H1 (cell line): ENCODE data around the gene SNX24. TPM values are rescaled to one million over a fixed set of nuclear protein-coding genes. Genes with fewer than 3 reads are reported as not detected.

Experiments
- CTCF ChIA-PET: fragments of 300-600 bp; sonication (Branson Sonifier 250); formaldehyde crosslinking; loops from one replicate; lab custom pipeline; 2021; ENCODE audit not compliant: partially characterized antibody; lab: Charles Lee
- POLR2A ChIA-PET: fragments of 300-600 bp; sonication (Branson Sonifier 250); formaldehyde crosslinking; loops from one replicate; lab custom pipeline; 2021; ENCODE audit warnings: inconsistent platforms; ENCODE audit not compliant: partially characterized antibody; lab: Charles Lee
- DNase-seq, 2 experiments: peaks; one replicate each; pipeline versions ENCODE4 v3.0.0 to v3.0.0-alpha.2; 2010 to 2022; ENCODE audit warnings: low spot score in 2 of 2, low read depth in 1 of 2, mixed read lengths in 1 of 2
- FAIRE-seq: peaks from 2 replicates; lab custom pipeline; 2011; peaks lifted over from hg19 to GRCh38; lab: Jason Lieb, UNC
- H2AFZ ChIP-seq: 2 replicates; pipeline ENCODE4 v1.8.1; 2012; ENCODE audit warnings: low read length, inconsistent platforms
- H2AK5ac ChIP-seq: 2 replicates; pipeline ENCODE4 v1.6.1; 2013; ENCODE audit warnings: low read depth, low read length
- H2BK120ac ChIP-seq: replicated peaks from 2 replicates; pipeline ENCODE3; 2013; ENCODE audit warnings: low read depth, low read length, inconsistent platforms
- H2BK12ac ChIP-seq: 2 replicates; pipeline ENCODE4 v1.6.1; 2013; ENCODE audit warnings: low read depth, low read length
- H2BK15ac ChIP-seq: 2 replicates; pipeline ENCODE4 v1.6.1; 2013; ENCODE audit warnings: low read length
- H2BK20ac ChIP-seq: 2 replicates; pipeline ENCODE4 v1.6.1; 2013; ENCODE audit warnings: low read length
- H2BK5ac ChIP-seq: 2 replicates; pipeline ENCODE4 v1.6.1; 2013; ENCODE audit warnings: low read depth, low read length
- H3K14ac ChIP-seq: 2 replicates; pipeline ENCODE4 v1.6.1; 2013; ENCODE audit warnings: inconsistent platforms; ENCODE audit not compliant: insufficient read length
- H3K18ac ChIP-seq: 2 replicates; pipeline ENCODE4 v1.6.1; 2013; ENCODE audit warnings: low read length; ENCODE audit errors: extremely low read depth
- H3K23ac ChIP-seq: 2 replicates; pipeline ENCODE4 v1.6.1; 2013; ENCODE audit warnings: inconsistent platforms; ENCODE audit not compliant: insufficient read length
- H3K23me2 ChIP-seq: 2 replicates; pipeline ENCODE4 v1.6.1; 2013; ENCODE audit warnings: low read depth, low read length
- H3K27ac ChIP-seq: 2 replicates; pipeline ENCODE4 v1.6.1; 2011; ENCODE audit warnings: low read depth, low read length, inconsistent platforms
- H3K27me3 ChIP-seq, 4 experiments: replicated peaks in 1 of 4; 1 replicate in 1 of 4; 2 replicates in 3 of 4; pipeline versions ENCODE4 v1.6.1 to v1.8.1; 2011 to 2013; ENCODE audit warnings: low read length in 3 of 4, mild to moderate bottlenecking in 3 of 4, inconsistent platforms in 2 of 4, mixed read lengths in 2 of 4, moderate library complexity in 1 of 4; ENCODE audit not compliant: control insufficient read depth in 3 of 4, insufficient read depth in 3 of 4; ENCODE audit errors: extremely low read depth in 1 of 4
- H3K36me3 ChIP-seq, 4 experiments: 2 replicates each; pipeline versions ENCODE4 v1.6.1 to v1.8.1; 2011 to 2013; ENCODE audit warnings: mild to moderate bottlenecking in 4 of 4, low read length in 3 of 4, moderate library complexity in 2 of 4, control low read depth in 1 of 4, inconsistent platforms in 1 of 4; ENCODE audit not compliant: insufficient read depth in 4 of 4, control insufficient read depth in 2 of 4
- H3K4ac ChIP-seq: replicated peaks from 2 replicates; pipeline ENCODE3; 2013; ENCODE audit warnings: low read length, low read depth, mixed read lengths, inconsistent platforms; ENCODE audit not compliant: insufficient read length
- H3K4me1 ChIP-seq, 4 experiments: replicated peaks in 1 of 4; 1 replicate in 1 of 4; 2 replicates in 3 of 4; pipeline versions ENCODE4 v1.6.1 to v1.8.1; 2011 to 2013; ENCODE audit warnings: low read length in 3 of 4, inconsistent platforms in 2 of 4, mixed read lengths in 1 of 4; ENCODE audit not compliant: insufficient read depth in 4 of 4, control insufficient read depth in 3 of 4
- H3K4me2 ChIP-seq, 2 experiments: 2 replicates each; pipeline versions ENCODE4 v1.6.1 to v1.8.1; 2011 to 2013; ENCODE audit warnings: low read depth in 2 of 2, low read length in 2 of 2, control low read depth in 1 of 2, inconsistent platforms in 1 of 2, mild to moderate bottlenecking in 1 of 2; ENCODE audit not compliant: insufficient read depth in 1 of 2
- H3K4me3 ChIP-seq, 4 experiments: fragments of 200-600, 300-600 bp in 1 of 4; sonication (generic), shearing (Covaris generic), sonication (Bioruptor Twin) in 1 of 4; 2 replicates each; pipeline versions ENCODE4 v1.5.1 to v1.8.1; 2011 to 2016; ENCODE audit warnings: low read length in 4 of 4, low read depth in 3 of 4, control low read depth in 2 of 4, inconsistent platforms in 2 of 4, mild to moderate bottlenecking in 2 of 4, mixed read lengths in 1 of 4, moderate library complexity in 1 of 4; ENCODE audit not compliant: insufficient read depth in 2 of 4; ENCODE audit errors: extremely low read depth in 1 of 4
- H3K56ac ChIP-seq: replicated peaks from 2 replicates; pipeline ENCODE3; 2013; ENCODE audit warnings: low read depth, mild to moderate bottlenecking, mixed read lengths, low read length, inconsistent platforms; ENCODE audit not compliant: insufficient read length
- H3K79me1 ChIP-seq: 2 replicates; pipeline ENCODE4 v1.6.1; 2013; ENCODE audit warnings: low read depth, low read length, control low read depth
- H3K79me2 ChIP-seq, 2 experiments: 2 replicates each; pipeline versions ENCODE4 v1.6.1 to v1.8.1; 2012 to 2013; ENCODE audit warnings: low read length in 2 of 2, mild to moderate bottlenecking in 2 of 2, inconsistent platforms in 1 of 2; ENCODE audit not compliant: insufficient read depth in 2 of 2, control insufficient read depth in 1 of 2
- H3K9ac ChIP-seq, 4 experiments: replicated peaks in 1 of 4; 1 replicate in 1 of 4; 2 replicates in 3 of 4; pipeline versions ENCODE4 v1.6.1 to v1.8.1; 2011 to 2013; ENCODE audit warnings: low read depth in 3 of 4, low read length in 3 of 4, control low read depth in 2 of 4, mild to moderate bottlenecking in 2 of 4, moderate library complexity in 2 of 4, inconsistent platforms in 1 of 4; ENCODE audit errors: extremely low read depth in 1 of 4
- H3K9me3 ChIP-seq, 2 experiments: 2 replicates each; pipeline versions ENCODE4 v1.6.1 to v1.8.1; 2012 to 2013; ENCODE audit warnings: mild to moderate bottlenecking in 2 of 2, moderate library complexity in 2 of 2, control low read depth in 1 of 2, inconsistent platforms in 1 of 2, low read depth in 1 of 2, low read length in 1 of 2, mixed read lengths in 1 of 2; ENCODE audit not compliant: insufficient read depth in 2 of 2
- H4K20me1 ChIP-seq, 2 experiments: replicated peaks in 1 of 2; 2 replicates each; pipeline versions ENCODE3 to v1.8.1; 2011 to 2013; ENCODE audit warnings: inconsistent platforms in 2 of 2, low read length in 2 of 2, mild to moderate bottlenecking in 1 of 2; ENCODE audit not compliant: insufficient read depth in 2 of 2, control insufficient read depth in 1 of 2
- H4K5ac ChIP-seq: 2 replicates; pipeline ENCODE4 v1.6.1; 2013; ENCODE audit warnings: low read length, low read depth, mixed read lengths, inconsistent platforms; ENCODE audit not compliant: insufficient read length
- H4K8ac ChIP-seq: 2 replicates; pipeline ENCODE4 v1.8.0; 2013; ENCODE audit warnings: mild to moderate bottlenecking, moderate library complexity, low read length, inconsistent platforms; ENCODE audit not compliant: insufficient read depth; ENCODE audit errors: extremely low read depth
- H4K91ac ChIP-seq: replicated peaks from 2 replicates; pipeline ENCODE3; 2013; ENCODE audit warnings: low read length, mixed read lengths, inconsistent platforms; ENCODE audit not compliant: insufficient read length
- BCL11A ChIP-seq, 2 experiments: IDR thresholded peaks; one replicate each; pipeline ENCODE4 v1.6.1; 2011; ENCODE audit warnings: low read depth in 2 of 2, low read length in 2 of 2, mild to moderate bottlenecking in 2 of 2
- CHD1 ChIP-seq: IDR thresholded peaks from 2 replicates; pipeline ENCODE4 v1.6.1; 2012; ENCODE audit warnings: low read depth, low read length, improper control_type of control experiment
- CTBP2 ChIP-seq: IDR thresholded peaks from 2 replicates; pipeline ENCODE4 v1.7.0; 2011; ENCODE audit warnings: borderline replicate concordance, mild to moderate bottlenecking, moderate library complexity, mixed read lengths, low read length; ENCODE audit not compliant: insufficient read depth, insufficient read length
- SUZ12 ChIP-seq: fragments of 200-600 bp; sonication (generic); IDR thresholded peaks from 2 replicates; pipeline ENCODE4 v1.6.1; 2012; ENCODE audit warnings: mild to moderate bottlenecking, inconsistent platforms, low read length, moderate library complexity, mixed read lengths
- WGBS, 2 experiments: shearing (Covaris generic) in 1 of 2; methylation state at CpG; one replicate each; pipeline versions ENCODE4 v1.1.6 to v1.1.7; 2013 to 2015; ENCODE audit warnings: low lambda C conversion rate in 2 of 2, mixed read lengths in 2 of 2, inconsistent platforms in 1 of 2, low coverage in 1 of 2, missing lambda C conversion rate in 1 of 2; ENCODE audit not compliant: insufficient replicate concordance in 2 of 2, insufficient coverage in 1 of 2, insufficient read length in 1 of 2; ENCODE audit errors: extremely low coverage in 1 of 2, missing lambda C conversion rate in 1 of 2; 5-methylcytosine and 5-hydroxymethylcytosine counted together
- long read RNA-seq, 2 experiments: library from RNA in 1 of 2; library from capped mRNA in 1 of 2; stranded (forward); transcript quantifications; one replicate each; pipeline ENCODE4 v2.0.0, GENCODE V29; 2021; ENCODE audit warnings: inconsistent platforms in 1 of 2
- polyA minus RNA-seq, 3 experiments: library from RNA; depleted of rRNA, polyadenylated mRNA; stranded (reverse); fragments of >200 nt; gene quantifications; 1 replicate in 2 of 3; 2 replicates in 1 of 3; pipeline ENCODE4 v1.2.3, GENCODE V29; 2011
- polyA plus RNA-seq, 7 experiments: library from polyadenylated mRNA; depleted of rRNA in 3 of 7; stranded (reverse) in 5 of 7; unstranded in 2 of 7; fragments of >200 nt in 5 of 7; fragments of 200-250 nt in 2 of 7; gene quantifications; 1 replicate in 5 of 7; 2 replicates in 1 of 7; 4 replicates in 1 of 7; pipeline versions ENCODE4 v1.2.1 to v1.2.3, GENCODE V29; 2011 to 2013; ENCODE audit warnings: missing spikeins in 2 of 7, mixed read lengths in 2 of 7
- total RNA-seq: library from RNA; stranded (reverse); fragmentation: NEBNext Ultra II Directional; extraction: Animal tissue kit (Norgen Biotek cat#: 25700); gene quantifications from 2 replicates; pipeline ENCODE4 v1.2.1, GENCODE V29; 2021

SNX24 gene
- 14.3 and 16.0 TPM in 2 replicates for total RNA-seq
- 4.8 and 7.3 TPM in 2 replicates for polyA plus RNA-seq (2011; rRNA removed)
- polyA plus RNA-seq (2011; cell fraction: cytosol; rRNA removed) = 8.1 TPM
- polyA plus RNA-seq (2011; cell fraction: nucleus; rRNA removed) = 7.7 TPM
- polyA plus RNA-seq (2012, experiment 1 of 2) = 9.7 to 16.3 TPM (median 11.0 TPM) in 4 replicates
- polyA plus RNA-seq (2012, experiment 2 of 2) = 8.2 TPM
- 19.2 TPM for polyA plus RNA-seq (2013, experiment 1 of 2)
- polyA plus RNA-seq (2013, experiment 2 of 2) = 19.0 TPM
- polyA minus RNA-seq (2011; rRNA and poly(A)+ RNA removed) = 7.0 and 9.5 TPM in 2 replicates
- polyA minus RNA-seq (2011; cell fraction: cytosol; rRNA and poly(A)+ RNA removed) = 7.6 TPM
- polyA minus RNA-seq (2011; cell fraction: nucleus; rRNA and poly(A)+ RNA removed) = 7.1 TPM
- long read RNA-seq, experiment 1, transcript SNX24-201 (7 exons, 2,158 nt) = major isoform, 7 of 16 reads
- long read RNA-seq, experiment 1, partial matches to known transcripts = 2 of 16 reads
- long read RNA-seq, experiment 1, other reads (novel, unspliced or antisense) = 7 of 16 reads
- long read RNA-seq, experiment 2, transcript SNX24-201 (7 exons, 2,158 nt) = major isoform, 17 of 23 reads
- long read RNA-seq, experiment 2, partial matches to known transcripts = 1 of 23 reads
- long read RNA-seq, experiment 2, other reads (novel, unspliced or antisense) = 5 of 23 reads

DNA sequence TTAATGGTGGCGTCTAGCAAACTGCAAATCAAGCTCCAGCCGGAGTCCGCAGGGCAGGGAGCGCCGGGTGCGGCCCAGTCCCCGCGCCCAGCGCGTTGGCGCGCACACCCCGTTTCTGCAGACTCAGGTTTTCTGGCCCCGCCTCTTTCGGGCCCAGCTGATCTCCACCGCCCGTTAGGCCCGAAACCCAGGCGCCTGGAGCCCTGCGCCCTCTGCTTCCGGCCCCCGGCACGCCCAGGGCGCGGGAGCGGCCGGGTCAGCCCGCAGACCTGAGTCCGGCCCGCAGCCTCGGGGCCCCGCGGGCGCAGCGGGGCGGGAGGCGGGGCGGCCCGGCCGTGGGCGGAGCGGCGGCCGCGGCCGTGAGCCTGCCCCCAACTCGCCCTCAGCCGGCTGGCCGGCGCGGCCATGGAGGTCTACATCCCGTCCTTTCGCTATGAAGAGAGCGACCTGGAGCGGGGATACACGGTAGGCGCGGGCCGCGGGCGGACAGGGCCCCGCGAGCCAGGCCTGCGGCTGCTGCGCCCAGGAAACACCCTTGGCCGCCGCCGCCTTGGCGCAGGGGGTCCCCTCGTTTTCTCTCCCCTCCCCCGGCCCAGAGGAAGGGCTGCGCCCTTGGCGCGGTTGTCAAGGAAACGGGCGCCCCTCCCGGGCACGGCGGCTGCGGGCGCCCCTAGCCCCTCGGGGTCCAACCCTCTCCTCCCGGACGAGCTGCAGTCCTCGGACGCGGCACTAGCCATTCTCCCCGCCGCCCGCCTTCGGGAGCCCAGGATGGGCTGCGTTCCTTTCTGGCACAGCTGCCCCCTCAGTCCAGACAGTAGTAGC lies at the start of gene SNX24:
TSS of gene SNX24 (plus strand) at position 385 of the 822 bp plus-strand sequence. CDS start at position 406, 21 bp downstream.
- peak; percentile 33 to 87 for DNase-seq
- peak within 1 kb of the TSS; percentile 62 to 77 (median 72) for H3K9ac ChIP-seq
- FAIRE-seq = no peak
- H2BK12ac ChIP-seq = no peak within 1 kb of the TSS
- no peak within 1 kb of the TSS for H2AK5ac ChIP-seq
- H3K27ac ChIP-seq = no peak within 1 kb of the TSS; the same call in 1 of the 2 replicates
- no peak within 1 kb of the TSS for H4K91ac ChIP-seq
- no peak within 1 kb of the TSS for H3K23ac ChIP-seq
- H4K20me1 ChIP-seq = no peaks in the 10 kb centered on the region
- H2AFZ ChIP-seq = peak within 1 kb of the TSS; percentile 93
- H3K36me3 ChIP-seq = no peaks in the 10 kb centered on the region
- H3K27me3 ChIP-seq = peaks cover 0 to 6% (median 5%) of the 10 kb centered on the region in 4 experiments; a peak in 4 of 7 replicates
- no peak within 1 kb of the TSS for H2BK20ac ChIP-seq
- peak within 1 kb of the TSS; percentile 62 for H3K18ac ChIP-seq
- H3K79me1 ChIP-seq = no peaks in the 10 kb centered on the region
- H3K14ac ChIP-seq = no peak within 1 kb of the TSS
- H2BK15ac ChIP-seq = no peak within 1 kb of the TSS
- no peak within 1 kb of the TSS for H3K56ac ChIP-seq
- H3K9me3 ChIP-seq = no peaks in the 10 kb centered on the region
- H4K5ac ChIP-seq = no peak within 1 kb of the TSS
- peak within 1 kb of the TSS; percentile 67 to 83 (median 78) for H3K4me3 ChIP-seq
- H3K4me1 ChIP-seq = peaks cover 0 to 10% (median 3%) of the 10 kb centered on the region in 4 experiments; a peak in 4 of 7 replicates
- peaks cover 4% of the 10 kb centered on the region for H3K23me2 ChIP-seq
- H4K8ac ChIP-seq = peak within 1 kb of the TSS; percentile 69; the same call in 1 of the 2 replicates
- H3K4me2 ChIP-seq = peak within 1 kb of the TSS; percentile 74 to 83
- 0 out of 2 replicates have a peak within 1 kb of the TSS, but pooled peaks have one; percentile 22 for H2BK5ac ChIP-seq
- peaks cover 0 to 4% of the 10 kb centered on the region in 2 experiments; a peak in 1 of 4 replicates for H3K79me2 ChIP-seq
- CTCF ChIA-PET = interaction anchor here (0.7 to 1.5 kb wide), 2 partner anchors 27 to 240 kb away, joined by 3 to 4 read pairs; no protein-coding TSS in a partner anchor
- H3K4ac ChIP-seq = no peak within 1 kb of the TSS
- POLR2A ChIA-PET = interaction anchor here (0.6 to 1.6 kb wide), 13 partner anchors 16 to 616 kb away, joined by 3 to 4 read pairs (median 3); no protein-coding TSS in a partner anchor
- H2BK120ac ChIP-seq = no peak within 1 kb of the TSS
- 1% methylated on average over 62 of the region's 92 CpGs; no CpG with 5 or more reads in 1 of the 2 experiments for WGBS, 2 experiments
- TF ChIP-seq CTBP2 (no peak), SUZ12 (no peak), BCL11A (IDR thresholded peaks at IDR 0.05; ENCODE audit: low read depth in 2 of 2, low read length in 2 of 2) (no peak), CHD1 (no peak)
